Liver (tissue), 9 donors: Measurements from ENCODE around the gene TAF9. TPM values are rescaled to one million over a fixed set of nuclear protein-coding genes. Genes with fewer than 3 reads are reported as not detected.

ENCODE experiments used
- DNase-seq: peaks from one replicate; pipeline ENCODE4 v3.0.0-alpha.2; 2017; ENCODE audit warnings: low spot score
- H3K27ac ChIP-seq, 2 donors: one replicate each; pipeline ENCODE4 v1.7.0; 2013; ENCODE audit warnings: inconsistent platforms in 2 of 2, low read length in 2 of 2, control low read depth in 1 of 2, low read depth in 1 of 2, mild to moderate bottlenecking in 1 of 2
- H3K27me3 ChIP-seq, 4 donors: one replicate each; pipeline versions ENCODE4 v1.6.1 to v1.7.0; 2013; ENCODE audit warnings: low read length in 3 of 4, inconsistent platforms in 1 of 4, mild to moderate bottlenecking in 1 of 4, moderate library complexity in 1 of 4; ENCODE audit not compliant: control insufficient read depth in 4 of 4, insufficient read depth in 4 of 4
- H3K36me3 ChIP-seq, 4 donors: one replicate each; pipeline versions ENCODE4 v1.6.1 to v1.7.0; 2013; ENCODE audit warnings: low read length in 3 of 4, mild to moderate bottlenecking in 3 of 4, low read depth in 1 of 4, moderate library complexity in 1 of 4; ENCODE audit not compliant: control insufficient read depth in 4 of 4, insufficient read depth in 3 of 4
- H3K4me1 ChIP-seq, 4 donors: one replicate each; pipeline versions ENCODE4 v1.6.1 to v1.7.0; 2013; ENCODE audit warnings: low read length in 3 of 4, mild to moderate bottlenecking in 3 of 4, moderate library complexity in 1 of 4; ENCODE audit not compliant: control insufficient read depth in 4 of 4, insufficient read depth in 4 of 4
- H3K4me3 ChIP-seq, 3 donors: one replicate each; pipeline versions ENCODE4 v1.6.1 to v1.7.0; 2013; ENCODE audit warnings: low read length in 3 of 3, control low read depth in 1 of 3, low read depth in 1 of 3, mild to moderate bottlenecking in 1 of 3
- H3K9ac ChIP-seq, 2 donors: one replicate each; pipeline ENCODE4 v1.7.0; 2013; ENCODE audit warnings: low read length in 2 of 2, mild to moderate bottlenecking in 2 of 2, moderate library complexity in 2 of 2, control low read depth in 1 of 2, low read depth in 1 of 2
- H3K9me3 ChIP-seq, 4 donors: one replicate each; pipeline versions ENCODE4 v1.6.1 to v1.7.0; 2013; ENCODE audit warnings: low read length in 3 of 4; ENCODE audit not compliant: control insufficient read depth in 4 of 4
- EGR1 ChIP-seq, 2 donors: IDR thresholded peaks; 2 replicates each; pipeline ENCODE4 v1.6.1; 2016 to 2018; ENCODE audit warnings: antibody characterized with exemption in 2 of 2, low read depth in 2 of 2
- FOXA1 ChIP-seq: IDR thresholded peaks from 2 replicates; pipeline ENCODE4 v1.6.1; 2016; ENCODE audit warnings: antibody characterized with exemption
- FOXA2 ChIP-seq: IDR thresholded peaks from 2 replicates; pipeline ENCODE4 v1.6.1; 2016; ENCODE audit warnings: antibody characterized with exemption
- GABPA ChIP-seq, 2 donors: IDR thresholded peaks in 1 of 2; conservative IDR thresholded peaks in 1 of 2; 2 replicates each; pipeline ENCODE4 v1.6.1; 2016; ENCODE audit warnings: antibody characterized with exemption in 2 of 2, mild to moderate bottlenecking in 1 of 2, moderate library complexity in 1 of 2
- HNF4G ChIP-seq: IDR thresholded peaks from 2 replicates; pipeline ENCODE4 v1.6.1; 2016; ENCODE audit warnings: antibody characterized with exemption
- JUND ChIP-seq, 2 donors: IDR thresholded peaks; 2 replicates each; pipeline ENCODE4 v1.6.1; 2016; ENCODE audit warnings: antibody characterized with exemption in 2 of 2
- RAD21 ChIP-seq, 2 donors: IDR thresholded peaks; 2 replicates each; pipeline ENCODE4 v1.6.1; 2016; ENCODE audit warnings: antibody characterized with exemption in 2 of 2, mild to moderate bottlenecking in 2 of 2
- RXRA ChIP-seq, 2 donors: IDR thresholded peaks; 2 replicates each; pipeline ENCODE4 v1.6.1; 2017 to 2018; ENCODE audit warnings: antibody characterized with exemption in 2 of 2, mild to moderate bottlenecking in 1 of 2
- SP1 ChIP-seq: IDR thresholded peaks from 2 replicates; pipeline ENCODE4 v1.6.1; 2018; ENCODE audit warnings: antibody characterized with exemption, mild to moderate bottlenecking
- TAF1 ChIP-seq: conservative IDR thresholded peaks from 2 replicates; pipeline ENCODE4 v1.6.1; 2016; ENCODE audit warnings: antibody characterized with exemption, mild to moderate bottlenecking
- WGBS: extraction: QIAGEN DNeasy Blood & Tissue Kit; methylation state at CpG from one replicate; pipeline ENCODE4 v1.1.7; 2013; 5-methylcytosine and 5-hydroxymethylcytosine counted together
- polyA plus RNA-seq, 2 donors: library from polyadenylated mRNA; stranded (reverse) in 1 of 2; unstranded in 1 of 2; fragments of 200-250 nt in 1 of 2; fragments of >200 nt in 1 of 2; fragmentation: Nextera tagmentation in 1 of 2; extraction: Ambion mirVana in 1 of 2; gene quantifications; one replicate each; pipeline versions ENCODE4 v1.2.1 to v1.2.3, GENCODE V29; 2013 to 2015
- total RNA-seq, 2 donors: library from RNA; depleted of rRNA; stranded (reverse); fragments of >200 nt; gene quantifications; one replicate each; pipeline ENCODE4 v1.2.3, GENCODE V29; 2014
- TF ChIP-seq, protein P1 (sequence below): IDR thresholded peaks from 2 replicates; pipeline ENCODE4 v1.6.1; 2016; ENCODE audit warnings: antibody characterized with exemption
- TF ChIP-seq, protein P2 (sequence below): IDR thresholded peaks from 2 replicates; pipeline ENCODE4 v1.6.1; 2016; ENCODE audit warnings: antibody characterized with exemption
- TF ChIP-seq, protein P3 (sequence below): fragments of 150-350 bp; IDR thresholded peaks from 2 replicates; pipeline ENCODE4 v1.5.1; 2017; ENCODE audit warnings: improper control_type of control experiment, low read depth, low read length; ENCODE audit not compliant: missing input control
- TF ChIP-seq, protein P4 (sequence below): IDR thresholded peaks from 2 replicates; pipeline ENCODE4 v1.6.1; 2016; ENCODE audit warnings: antibody characterized with exemption, mild to moderate bottlenecking
- TF ChIP-seq, protein P5 (sequence below): IDR thresholded peaks from 2 replicates; pipeline ENCODE4 v1.6.1; 2016; ENCODE audit warnings: antibody characterized with exemption
- donor health status: healthy.
- donor health status: healthy.
- donor health status: healthy.
- donor health status: healthy.
- donor health status: healthy.

The TAF9 gene
- total and polyA plus RNA-seq, 4 donors, result 27.3 to 51.5 (median 34.7) TPM

DNA sequence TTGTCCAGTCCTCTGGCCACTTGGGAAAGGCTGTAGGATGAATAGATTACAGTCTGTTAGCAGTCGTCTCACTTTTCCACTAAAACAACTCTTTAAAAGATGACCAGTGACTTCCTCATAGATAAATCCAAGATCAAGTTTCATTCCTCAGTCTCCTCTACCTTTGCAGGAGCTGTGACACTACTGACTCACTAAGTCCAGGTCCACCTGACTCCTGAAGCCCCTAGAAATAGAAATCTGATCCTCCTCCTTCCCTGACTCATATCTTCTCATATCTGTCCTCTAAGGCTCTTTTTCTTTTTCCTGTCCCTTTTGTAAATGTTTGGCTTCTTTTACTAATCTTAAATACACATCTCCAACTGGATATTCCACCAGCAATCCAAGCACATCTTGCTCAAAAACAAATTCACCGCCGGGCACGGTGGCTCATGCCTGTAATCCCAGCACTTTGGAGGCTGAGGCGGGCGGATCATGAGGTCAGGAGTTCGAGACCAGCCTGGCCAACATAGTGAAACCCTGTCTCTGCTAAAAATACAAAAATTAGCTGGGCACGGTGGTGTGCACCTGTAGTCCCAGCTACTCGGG is 39.3 kb downstream of the TAF9 start:
- H3K4me1 ChIP-seq, result peaks cover 0 to 10% (median 1%) of the 10 kb centered on the region in 4 donors
- no peak overlapping the region for H3K9ac ChIP-seq
- no peak for DNase-seq
- no peak overlapping the region for H3K27ac ChIP-seq
- TF ChIP-seq GABPA (IDR thresholded peaks at IDR 0.05 in 1 of 2, conservative IDR thresholded peaks at IDR 0.05 in 1 of 2) (no peak), RXRA (IDR thresholded peaks at IDR 0.05) (no peak)
- H3K27me3 ChIP-seq, result no peaks in the 10 kb centered on the region
- no peaks in the 10 kb centered on the region for H3K9me3 ChIP-seq
- H3K36me3 ChIP-seq, result no peaks in the 10 kb centered on the region
- 85% methylated on average over 9 of the region's 9 CpGs for WGBS
- H3K4me3 ChIP-seq, result no peak overlapping the region

DNA sequence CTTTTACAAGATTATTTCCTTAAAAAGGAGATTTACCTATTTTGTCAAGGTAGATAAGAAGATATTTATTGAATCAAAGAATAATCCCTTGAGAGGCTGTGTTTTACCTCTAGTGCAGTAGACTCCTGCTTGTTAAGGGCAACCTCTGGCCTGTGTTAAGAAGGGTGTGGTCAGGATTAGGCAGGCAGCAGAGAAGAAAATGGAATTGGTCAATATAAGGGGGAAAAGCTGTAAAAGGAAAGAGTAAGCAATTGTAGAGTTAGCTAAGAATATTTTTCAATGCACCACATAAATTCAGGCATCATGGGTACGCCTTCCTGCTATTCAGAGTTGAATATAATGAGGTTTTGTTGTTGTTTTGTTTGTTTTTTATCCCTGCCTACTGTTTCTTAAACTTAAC is 43.0 kb downstream of the TAF9 start:
- 89% methylated on average over 1 of the region's 1 CpG for whole genome bisulfite sequencing
- no peaks in the 10 kb centered on the region for H3K27me3 ChIP-seq
- DNase-seq, result no peak
- no peaks in the 10 kb centered on the region for H3K9me3 ChIP-seq
- H3K4me1 ChIP-seq, result peaks cover 0 to 5% (median 1%) of the 10 kb centered on the region in 4 donors
- no peak overlapping the region for H3K9ac ChIP-seq
- no peak overlapping the region for H3K4me3 ChIP-seq
- H3K36me3 ChIP-seq, result no peaks in the 10 kb centered on the region
- TF ChIP-seq, protein P1, sequence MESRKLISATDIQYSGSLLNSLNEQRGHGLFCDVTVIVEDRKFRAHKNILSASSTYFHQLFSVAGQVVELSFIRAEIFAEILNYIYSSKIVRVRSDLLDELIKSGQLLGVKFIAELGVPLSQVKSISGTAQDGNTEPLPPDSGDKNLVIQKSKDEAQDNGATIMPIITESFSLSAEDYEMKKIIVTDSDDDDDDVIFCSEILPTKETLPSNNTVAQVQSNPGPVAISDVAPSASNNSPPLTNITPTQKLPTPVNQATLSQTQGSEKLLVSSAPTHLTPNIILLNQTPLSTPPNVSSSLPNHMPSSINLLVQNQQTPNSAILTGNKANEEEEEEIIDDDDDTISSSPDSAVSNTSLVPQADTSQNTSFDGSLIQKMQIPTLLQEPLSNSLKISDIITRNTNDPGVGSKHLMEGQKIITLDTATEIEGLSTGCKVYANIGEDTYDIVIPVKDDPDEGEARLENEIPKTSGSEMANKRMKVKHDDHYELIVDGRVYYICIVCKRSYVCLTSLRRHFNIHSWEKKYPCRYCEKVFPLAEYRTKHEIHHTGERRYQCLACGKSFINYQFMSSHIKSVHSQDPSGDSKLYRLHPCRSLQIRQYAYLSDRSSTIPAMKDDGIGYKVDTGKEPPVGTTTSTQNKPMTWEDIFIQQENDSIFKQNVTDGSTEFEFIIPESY, result no peak
- TF ChIP-seq, protein P2, sequence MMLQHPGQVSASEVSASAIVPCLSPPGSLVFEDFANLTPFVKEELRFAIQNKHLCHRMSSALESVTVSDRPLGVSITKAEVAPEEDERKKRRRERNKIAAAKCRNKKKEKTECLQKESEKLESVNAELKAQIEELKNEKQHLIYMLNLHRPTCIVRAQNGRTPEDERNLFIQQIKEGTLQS, result no peak
- TF ChIP-seq, protein P3, sequence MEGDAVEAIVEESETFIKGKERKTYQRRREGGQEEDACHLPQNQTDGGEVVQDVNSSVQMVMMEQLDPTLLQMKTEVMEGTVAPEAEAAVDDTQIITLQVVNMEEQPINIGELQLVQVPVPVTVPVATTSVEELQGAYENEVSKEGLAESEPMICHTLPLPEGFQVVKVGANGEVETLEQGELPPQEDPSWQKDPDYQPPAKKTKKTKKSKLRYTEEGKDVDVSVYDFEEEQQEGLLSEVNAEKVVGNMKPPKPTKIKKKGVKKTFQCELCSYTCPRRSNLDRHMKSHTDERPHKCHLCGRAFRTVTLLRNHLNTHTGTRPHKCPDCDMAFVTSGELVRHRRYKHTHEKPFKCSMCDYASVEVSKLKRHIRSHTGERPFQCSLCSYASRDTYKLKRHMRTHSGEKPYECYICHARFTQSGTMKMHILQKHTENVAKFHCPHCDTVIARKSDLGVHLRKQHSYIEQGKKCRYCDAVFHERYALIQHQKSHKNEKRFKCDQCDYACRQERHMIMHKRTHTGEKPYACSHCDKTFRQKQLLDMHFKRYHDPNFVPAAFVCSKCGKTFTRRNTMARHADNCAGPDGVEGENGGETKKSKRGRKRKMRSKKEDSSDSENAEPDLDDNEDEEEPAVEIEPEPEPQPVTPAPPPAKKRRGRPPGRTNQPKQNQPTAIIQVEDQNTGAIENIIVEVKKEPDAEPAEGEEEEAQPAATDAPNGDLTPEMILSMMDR, result no peak
- TF ChIP-seq RAD21 (IDR thresholded peaks at IDR 0.05), result no peak
- TF ChIP-seq HNF4G, result no peak
- TF ChIP-seq JUND (IDR thresholded peaks at IDR 0.05), result no peak
- TF ChIP-seq TAF1, result no peak
- no peak for TF ChIP-seq FOXA2
- TF ChIP-seq GABPA (IDR thresholded peaks at IDR 0.05 in 1 of 2, conservative IDR thresholded peaks at IDR 0.05 in 1 of 2), result no peak
- TF ChIP-seq, protein P4, sequence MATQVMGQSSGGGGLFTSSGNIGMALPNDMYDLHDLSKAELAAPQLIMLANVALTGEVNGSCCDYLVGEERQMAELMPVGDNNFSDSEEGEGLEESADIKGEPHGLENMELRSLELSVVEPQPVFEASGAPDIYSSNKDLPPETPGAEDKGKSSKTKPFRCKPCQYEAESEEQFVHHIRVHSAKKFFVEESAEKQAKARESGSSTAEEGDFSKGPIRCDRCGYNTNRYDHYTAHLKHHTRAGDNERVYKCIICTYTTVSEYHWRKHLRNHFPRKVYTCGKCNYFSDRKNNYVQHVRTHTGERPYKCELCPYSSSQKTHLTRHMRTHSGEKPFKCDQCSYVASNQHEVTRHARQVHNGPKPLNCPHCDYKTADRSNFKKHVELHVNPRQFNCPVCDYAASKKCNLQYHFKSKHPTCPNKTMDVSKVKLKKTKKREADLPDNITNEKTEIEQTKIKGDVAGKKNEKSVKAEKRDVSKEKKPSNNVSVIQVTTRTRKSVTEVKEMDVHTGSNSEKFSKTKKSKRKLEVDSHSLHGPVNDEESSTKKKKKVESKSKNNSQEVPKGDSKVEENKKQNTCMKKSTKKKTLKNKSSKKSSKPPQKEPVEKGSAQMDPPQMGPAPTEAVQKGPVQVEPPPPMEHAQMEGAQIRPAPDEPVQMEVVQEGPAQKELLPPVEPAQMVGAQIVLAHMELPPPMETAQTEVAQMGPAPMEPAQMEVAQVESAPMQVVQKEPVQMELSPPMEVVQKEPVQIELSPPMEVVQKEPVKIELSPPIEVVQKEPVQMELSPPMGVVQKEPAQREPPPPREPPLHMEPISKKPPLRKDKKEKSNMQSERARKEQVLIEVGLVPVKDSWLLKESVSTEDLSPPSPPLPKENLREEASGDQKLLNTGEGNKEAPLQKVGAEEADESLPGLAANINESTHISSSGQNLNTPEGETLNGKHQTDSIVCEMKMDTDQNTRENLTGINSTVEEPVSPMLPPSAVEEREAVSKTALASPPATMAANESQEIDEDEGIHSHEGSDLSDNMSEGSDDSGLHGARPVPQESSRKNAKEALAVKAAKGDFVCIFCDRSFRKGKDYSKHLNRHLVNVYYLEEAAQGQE, result no peak
- no peak for TF ChIP-seq FOXA1
- no peak for TF ChIP-seq SP1
- no peak for TF ChIP-seq EGR1 (IDR thresholded peaks at IDR 0.05; ENCODE audit: low read depth in 2 of 2)
- TF ChIP-seq, protein P5, sequence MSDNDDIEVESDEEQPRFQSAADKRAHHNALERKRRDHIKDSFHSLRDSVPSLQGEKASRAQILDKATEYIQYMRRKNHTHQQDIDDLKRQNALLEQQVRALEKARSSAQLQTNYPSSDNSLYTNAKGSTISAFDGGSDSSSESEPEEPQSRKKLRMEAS, result no peak
- H3K27ac ChIP-seq, result no peak overlapping the region
